Neural cell (in vitro differentiated cells): ENCODE measurements around the gene METTL8.

Source experiments
- EP300 ChIP-seq: fragments of 450-650 bp; conservative IDR thresholded peaks from 2 replicates; pipeline ENCODE4 v1.6.1; 2014; ENCODE audit warnings: antibody characterized with exemption, mild to moderate bottlenecking, moderate library complexity; ENCODE audit not compliant: poor library complexity, severe bottlenecking
- EZH2 ChIP-seq: fragments of 200-600, 300-800 bp; shearing (Covaris generic), sonication (generic); IDR thresholded peaks from 2 replicates; pipeline ENCODE4 v1.6.1; 2014; ENCODE audit warnings: antibody characterized with exemption, low read length, borderline replicate concordance, mild to moderate bottlenecking; ENCODE audit not compliant: insufficient read depth, poor library complexity, severe bottlenecking
- MXI1 ChIP-seq: fragments of 450-650 bp; conservative IDR thresholded peaks from 2 replicates; pipeline ENCODE4 v1.6.1; 2014; ENCODE audit warnings: antibody characterized with exemption, mild to moderate bottlenecking; ENCODE audit not compliant: poor library complexity, severe bottlenecking
- POLR2AphosphoS5 ChIP-seq: IDR thresholded peaks from 2 replicates; pipeline ENCODE4 v1.6.1; 2012
- RAD21 ChIP-seq: fragments of 450-650 bp; conservative IDR thresholded peaks from 2 replicates; pipeline ENCODE4 v1.6.1; 2014; ENCODE audit warnings: antibody characterized with exemption, mild to moderate bottlenecking, moderate library complexity
- SMC3 ChIP-seq: fragments of 450-650 bp; conservative IDR thresholded peaks from 2 replicates; pipeline ENCODE4 v1.6.1; 2014; ENCODE audit warnings: antibody characterized with exemption, mild to moderate bottlenecking, moderate library complexity; ENCODE audit not compliant: poor library complexity
- TAF1 ChIP-seq: IDR thresholded peaks from 2 replicates; pipeline ENCODE4 v1.6.1; 2012; ENCODE audit warnings: low read depth
- TF ChIP-seq, protein P1 (sequence below): fragments of 450-650 bp; IDR thresholded peaks from 2 replicates; pipeline ENCODE4 v1.5.1; 2014; ENCODE audit warnings: antibody characterized with exemption, mild to moderate bottlenecking, moderate library complexity; ENCODE audit not compliant: poor library complexity, severe bottlenecking
- TF ChIP-seq, protein P2 (sequence below): IDR thresholded peaks from 2 replicates; pipeline ENCODE4 v1.6.1; 2012; ENCODE audit warnings: borderline replicate concordance

DNA sequence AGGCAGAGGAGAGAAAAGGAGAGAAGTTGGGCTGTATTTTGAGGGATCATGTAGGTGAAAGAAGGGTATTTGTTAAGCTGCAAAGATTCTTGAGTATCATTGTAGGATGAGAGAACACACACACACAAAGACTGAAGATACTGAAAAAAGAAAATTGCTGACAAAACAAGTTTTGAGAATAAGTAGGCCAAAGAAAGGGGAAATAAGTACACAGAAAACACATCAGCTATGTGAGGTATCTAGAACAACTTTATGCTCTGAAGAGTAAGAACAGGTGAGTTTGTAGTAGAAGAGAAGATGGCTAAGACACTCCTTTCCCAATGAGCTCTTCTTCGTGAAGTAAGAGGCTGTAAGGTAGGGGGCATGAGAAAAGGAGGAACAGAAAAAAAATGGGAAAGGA lies 28.2 kb downstream of the METTL8 start:
- TF ChIP-seq TAF1: no peak
- TF ChIP-seq POLR2AphosphoS5: no peak
- TF ChIP-seq, protein P1, sequence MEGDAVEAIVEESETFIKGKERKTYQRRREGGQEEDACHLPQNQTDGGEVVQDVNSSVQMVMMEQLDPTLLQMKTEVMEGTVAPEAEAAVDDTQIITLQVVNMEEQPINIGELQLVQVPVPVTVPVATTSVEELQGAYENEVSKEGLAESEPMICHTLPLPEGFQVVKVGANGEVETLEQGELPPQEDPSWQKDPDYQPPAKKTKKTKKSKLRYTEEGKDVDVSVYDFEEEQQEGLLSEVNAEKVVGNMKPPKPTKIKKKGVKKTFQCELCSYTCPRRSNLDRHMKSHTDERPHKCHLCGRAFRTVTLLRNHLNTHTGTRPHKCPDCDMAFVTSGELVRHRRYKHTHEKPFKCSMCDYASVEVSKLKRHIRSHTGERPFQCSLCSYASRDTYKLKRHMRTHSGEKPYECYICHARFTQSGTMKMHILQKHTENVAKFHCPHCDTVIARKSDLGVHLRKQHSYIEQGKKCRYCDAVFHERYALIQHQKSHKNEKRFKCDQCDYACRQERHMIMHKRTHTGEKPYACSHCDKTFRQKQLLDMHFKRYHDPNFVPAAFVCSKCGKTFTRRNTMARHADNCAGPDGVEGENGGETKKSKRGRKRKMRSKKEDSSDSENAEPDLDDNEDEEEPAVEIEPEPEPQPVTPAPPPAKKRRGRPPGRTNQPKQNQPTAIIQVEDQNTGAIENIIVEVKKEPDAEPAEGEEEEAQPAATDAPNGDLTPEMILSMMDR: no peak
- TF ChIP-seq EZH2: no peak
- TF ChIP-seq EP300: no peak
- TF ChIP-seq, protein P2, sequence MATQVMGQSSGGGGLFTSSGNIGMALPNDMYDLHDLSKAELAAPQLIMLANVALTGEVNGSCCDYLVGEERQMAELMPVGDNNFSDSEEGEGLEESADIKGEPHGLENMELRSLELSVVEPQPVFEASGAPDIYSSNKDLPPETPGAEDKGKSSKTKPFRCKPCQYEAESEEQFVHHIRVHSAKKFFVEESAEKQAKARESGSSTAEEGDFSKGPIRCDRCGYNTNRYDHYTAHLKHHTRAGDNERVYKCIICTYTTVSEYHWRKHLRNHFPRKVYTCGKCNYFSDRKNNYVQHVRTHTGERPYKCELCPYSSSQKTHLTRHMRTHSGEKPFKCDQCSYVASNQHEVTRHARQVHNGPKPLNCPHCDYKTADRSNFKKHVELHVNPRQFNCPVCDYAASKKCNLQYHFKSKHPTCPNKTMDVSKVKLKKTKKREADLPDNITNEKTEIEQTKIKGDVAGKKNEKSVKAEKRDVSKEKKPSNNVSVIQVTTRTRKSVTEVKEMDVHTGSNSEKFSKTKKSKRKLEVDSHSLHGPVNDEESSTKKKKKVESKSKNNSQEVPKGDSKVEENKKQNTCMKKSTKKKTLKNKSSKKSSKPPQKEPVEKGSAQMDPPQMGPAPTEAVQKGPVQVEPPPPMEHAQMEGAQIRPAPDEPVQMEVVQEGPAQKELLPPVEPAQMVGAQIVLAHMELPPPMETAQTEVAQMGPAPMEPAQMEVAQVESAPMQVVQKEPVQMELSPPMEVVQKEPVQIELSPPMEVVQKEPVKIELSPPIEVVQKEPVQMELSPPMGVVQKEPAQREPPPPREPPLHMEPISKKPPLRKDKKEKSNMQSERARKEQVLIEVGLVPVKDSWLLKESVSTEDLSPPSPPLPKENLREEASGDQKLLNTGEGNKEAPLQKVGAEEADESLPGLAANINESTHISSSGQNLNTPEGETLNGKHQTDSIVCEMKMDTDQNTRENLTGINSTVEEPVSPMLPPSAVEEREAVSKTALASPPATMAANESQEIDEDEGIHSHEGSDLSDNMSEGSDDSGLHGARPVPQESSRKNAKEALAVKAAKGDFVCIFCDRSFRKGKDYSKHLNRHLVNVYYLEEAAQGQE: no peak
- TF ChIP-seq RAD21: no peak
- no peak for TF ChIP-seq SMC3
- no peak for TF ChIP-seq MXI1
